HG03565 (cell line): ENCODE measurements around the gene PPM1B.
"Not testable (repeated sequence)": the region's sequence is repeated elsewhere in the genome, so short reads cannot be mapped to it uniquely, and the experiment has no call there.

Experiments
- ATAC-seq: cut with Tn5 transposase; IDR thresholded peaks from one replicate; pipeline ENCODE4 v1.9.1; 2021; ENCODE audit warnings: mild to moderate bottlenecking, moderate library complexity; ENCODE audit not compliant: unreplicated experiment

The PPM1B gene

GRCh38 chr2:44155666-44156446, 12.8 kb upstream of the PPM1B start:
- ATAC-seq = no peak

- no peak for ATAC-seq
Measured at GRCh38 chr2:44163777-44164176, 4.9 kb upstream of the PPM1B start.

GRCh38 chr2:44164617-44165016, 4.1 kb upstream of the PPM1B start:
- ATAC-seq = no peak

GRCh38 chr2:44166096-44166495, 2.6 kb upstream of the PPM1B start:
- no peak for ATAC-seq

GRCh38 chr2:44167311-44167907, 1.3 kb upstream of the PPM1B start:
- no peak for ATAC-seq

GRCh38 chr2:44167908-44168680, 581 bp upstream of the PPM1B start:
- peak; percentile 61 for ATAC-seq

- no peak for ATAC-seq
Measured at GRCh38 chr2:44169155-44169898, 652 bp downstream of the PPM1B start.

GRCh38 chr2:44170311-44170717, 1.6 kb downstream of the PPM1B start:
- ATAC-seq = no peak

- no peak for ATAC-seq
Measured at GRCh38 chr2:44171018-44171417, 2.3 kb downstream of the PPM1B start.

GRCh38 chr2:44171442-44171841, 2.8 kb downstream of the PPM1B start:
- not testable (repeated sequence) for ATAC-seq

- ATAC-seq = no peak
Measured at GRCh38 chr2:44172576-44172975, 3.9 kb downstream of the PPM1B start.

GRCh38 chr2:44178950-44179349, 10.3 kb downstream of the PPM1B start:
- ATAC-seq = no peak

GRCh38 chr2:44181648-44182047, 13.0 kb downstream of the PPM1B start:
- no peak for ATAC-seq

- ATAC-seq = no peak
Measured at GRCh38 chr2:44184106-44184505, 15.4 kb downstream of the PPM1B start.

- ATAC-seq = no peak
Measured at GRCh38 chr2:44186810-44187209, 18.1 kb downstream of the PPM1B start.

- no peak for ATAC-seq
Measured at GRCh38 chr2:44187251-44187650, 18.6 kb downstream of the PPM1B start.

GRCh38 chr2:44188696-44189095, 20.0 kb downstream of the PPM1B start:
- no peak for ATAC-seq

GRCh38 chr2:44189104-44189503, 20.4 kb downstream of the PPM1B start:
- ATAC-seq = no peak

- ATAC-seq = no peak
Measured at GRCh38 chr2:44190526-44190925, 21.9 kb downstream of the PPM1B start.

GRCh38 chr2:44191739-44192138, 23.1 kb downstream of the PPM1B start:
- ATAC-seq = peak; percentile 91

GRCh38 chr2:44192646-44193045, 24.0 kb downstream of the PPM1B start:
- ATAC-seq = no peak
